Upper lobe of left lung (tissue), 6 donors: ENCODE data around the gene TNFRSF21. TPM values are rescaled to one million over a fixed set of nuclear protein-coding genes. Genes with fewer than 3 reads are reported as not detected.

ENCODE experiments used
- ATAC-seq, 2 donors: fragments of 200-7000 bp; cut with Tn5 transposase; one replicate each; pipeline ENCODE4 v1.9.1; 2022; ENCODE audit warnings: mild to moderate bottlenecking in 2 of 2, moderate library complexity in 2 of 2; ENCODE audit not compliant: low FRiP score in 2 of 2
- DNase-seq, 2 donors: peaks; one replicate each; pipeline ENCODE4 v3.0.0-alpha.2; 2019 to 2020
- H3K27ac ChIP-seq, 4 donors: fragments of 200-600 bp; sonication (generic); one replicate each; pipeline ENCODE4 v1.5.1; 2016 to 2019
- H3K27me3 ChIP-seq, 4 donors: fragments of 200-600 bp; sonication (generic); one replicate each; pipeline ENCODE4 v1.5.1; 2017 to 2019
- H3K36me3 ChIP-seq, 4 donors: fragments of 200-600 bp; sonication (generic); one replicate each; pipeline ENCODE4 v1.5.1; 2016 to 2019
- H3K4me1 ChIP-seq, 4 donors: fragments of 200-600 bp; sonication (generic); one replicate each; pipeline ENCODE4 v1.5.1; 2018 to 2019
- H3K4me3 ChIP-seq, 4 donors: fragments of 200-600 bp; sonication (generic); one replicate each; pipeline ENCODE4 v1.5.1; 2017 to 2019; ENCODE audit warnings: mild to moderate bottlenecking in 2 of 4, moderate library complexity in 1 of 4
- H3K9me3 ChIP-seq, 4 donors: fragments of 200-600 bp; sonication (generic); one replicate each; pipeline ENCODE4 v1.5.1; 2018 to 2019
- CTCF ChIP-seq, 6 experiments: fragments of 450-650 bp in 4 of 6; fragments of 200-600 bp in 2 of 6; sonication (generic) in 2 of 6; IDR thresholded peaks; one replicate each; pipeline ENCODE4 v1.5.1; 2016 to 2019; ENCODE audit warnings: antibody characterized with exemption in 6 of 6
- EP300 ChIP-seq, 4 donors: sonication (generic); formaldehyde crosslinking; IDR thresholded peaks; one replicate each; pipeline ENCODE4 v1.5.1; 2017; ENCODE audit warnings: antibody characterized with exemption in 4 of 4, control low read depth in 2 of 4
- POLR2A ChIP-seq, 4 donors: fragments of 450-650 bp; IDR thresholded peaks; one replicate each; pipeline ENCODE4 v1.5.1; 2016 to 2017; ENCODE audit warnings: antibody characterized with exemption in 4 of 4, mild to moderate bottlenecking in 2 of 4
- POLR2AphosphoS5 ChIP-seq, 2 donors: sonication (generic); formaldehyde crosslinking; IDR thresholded peaks; one replicate each; pipeline ENCODE4 v1.5.1; 2017; ENCODE audit warnings: antibody characterized with exemption in 2 of 2
- WGBS, 2 donors: methylation state at CpG; one replicate each; pipeline ENCODE4 v1.1.5; 2017 to 2018; 5-methylcytosine and 5-hydroxymethylcytosine counted together
- total RNA-seq, 6 donors: library from RNA; depleted of rRNA in 4 of 6; stranded (reverse); fragments of >200 nt in 4 of 6; gene quantifications; one replicate each; pipeline versions ENCODE4 v1.1.0 to v1.2.1, GENCODE V29; 2016 to 2021
- donor health status: DM: no; HTN: no; CAD: no; lungs with moderate emphysema.
- donor health status: DM: no; HTN: yes; CAD: no; lungs with severe emphysema.

TNFRSF21 gene
- total RNA-seq, 6 donors from 2014 or later, result 11.7 to 56.1 (median 20.6) TPM

DNA sequence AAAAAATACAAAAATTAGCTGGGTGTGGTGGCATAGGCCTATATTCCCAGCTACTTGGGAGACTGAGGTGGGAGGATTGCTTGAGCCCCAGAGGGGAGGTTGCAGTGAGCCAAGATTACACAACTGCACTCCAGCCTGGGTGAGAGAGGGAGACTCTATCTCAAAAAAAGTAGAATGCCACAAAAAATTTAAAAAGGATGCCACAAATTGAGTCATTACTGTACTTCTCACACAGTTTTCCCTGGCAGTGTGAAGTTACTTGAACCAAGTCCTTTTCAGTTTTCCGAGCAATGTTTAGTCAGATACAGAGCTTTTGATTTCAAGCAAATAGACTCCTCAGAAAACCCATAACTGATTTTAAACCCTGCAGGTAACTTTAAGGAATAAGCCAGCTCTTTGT lies 53.3 kb downstream of the TNFRSF21 start:
- no peak for DNase-seq
- Histone ChIP-seq H3K9me3 (no peaks in the 10 kb centered on the region), H3K27me3 (no peaks in the 10 kb centered on the region), H3K4me3 (no peak overlapping the region), H3K36me3 (peaks cover 0 to 2% (median 0%) of the 10 kb centered on the region in 4 donors), H3K4me1 (no peaks in the 10 kb centered on the region), H3K27ac (no peak overlapping the region)
- 88 to 92% methylated on average over 1 of the region's 1 CpG for WGBS, 2 donors
- no peak for ATAC-seq
- no peak for TF ChIP-seq CTCF (IDR thresholded peaks at IDR 0.05)
- TF ChIP-seq POLR2A (IDR thresholded peaks at IDR 0.05), result no peak
- no peak for TF ChIP-seq EP300 (IDR thresholded peaks at IDR 0.05)
- TF ChIP-seq POLR2AphosphoS5 (IDR thresholded peaks at IDR 0.05), result no peak

GRCh38 chr6:47254906-47255305 lies 54.8 kb downstream of the TNFRSF21 start:
- DNase-seq (no peak), ATAC-seq (no peak)
- TF ChIP-seq POLR2A (IDR thresholded peaks at IDR 0.05) (no peak), POLR2AphosphoS5 (IDR thresholded peaks at IDR 0.05) (no peak), EP300 (IDR thresholded peaks at IDR 0.05) (no peak), CTCF (IDR thresholded peaks at IDR 0.05) (no peak)
- H3K4me1 ChIP-seq, result no peaks in the 10 kb centered on the region
- H3K9me3 ChIP-seq, result no peaks in the 10 kb centered on the region
- no peak overlapping the region for H3K27ac ChIP-seq
- no peaks in the 10 kb centered on the region for H3K27me3 ChIP-seq
- peaks cover 0 to 2% (median 0%) of the 10 kb centered on the region in 4 donors for H3K36me3 ChIP-seq
- 93 to 96% methylated on average over 3 of the region's 3 CpGs for WGBS, 2 donors
- H3K4me3 ChIP-seq, result no peak overlapping the region

GRCh38 chr6:47254051-47254450 lies 55.7 kb downstream of the TNFRSF21 start:
- WGBS, 2 donors, result 92% methylated on average over 6 of the region's 6 CpGs
- Histone ChIP-seq H3K36me3 (peaks cover 0 to 2% (median 0%) of the 10 kb centered on the region in 4 donors), H3K27me3 (no peaks in the 10 kb centered on the region), H3K4me3 (no peak overlapping the region), H3K9me3 (no peaks in the 10 kb centered on the region), H3K4me1 (no peaks in the 10 kb centered on the region), H3K27ac (no peak overlapping the region)
- no peak for ATAC-seq
- TF ChIP-seq POLR2A (IDR thresholded peaks at IDR 0.05) (no peak), POLR2AphosphoS5 (IDR thresholded peaks at IDR 0.05) (no peak), EP300 (IDR thresholded peaks at IDR 0.05) (no peak), CTCF (IDR thresholded peaks at IDR 0.05) (no peak)
- no peak for DNase-seq

DNA sequence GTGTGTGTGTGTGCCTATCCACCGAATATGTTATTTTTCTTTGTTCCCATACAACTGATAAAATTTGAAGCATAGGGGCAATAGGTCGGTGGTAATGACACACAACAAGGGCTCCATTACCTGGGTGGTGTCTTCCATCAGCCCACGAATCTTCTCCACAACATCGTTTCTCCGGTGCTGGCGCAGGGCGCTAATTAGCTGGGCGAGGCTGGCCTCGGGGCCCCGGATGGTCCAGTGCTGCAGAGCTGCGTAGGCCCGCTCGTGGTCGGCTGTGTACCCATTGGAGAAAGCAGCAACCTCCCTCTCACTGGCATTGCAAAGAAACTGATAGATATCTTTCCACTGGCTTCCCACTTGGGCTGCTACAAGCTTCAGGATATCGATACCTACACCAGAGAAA lies 56.6 kb downstream of the TNFRSF21 start:
- no peak overlapping the region for H3K27ac ChIP-seq
- no peaks in the 10 kb centered on the region for H3K27me3 ChIP-seq
- no peak overlapping the region for H3K4me3 ChIP-seq
- TF ChIP-seq POLR2A (IDR thresholded peaks at IDR 0.05) (no peak), EP300 (IDR thresholded peaks at IDR 0.05) (no peak), CTCF (IDR thresholded peaks at IDR 0.05) (no peak), POLR2AphosphoS5 (IDR thresholded peaks at IDR 0.05) (no peak)
- no peaks in the 10 kb centered on the region for H3K4me1 ChIP-seq
- ATAC-seq, result no peak
- peaks cover 0 to 2% (median 0%) of the 10 kb centered on the region in 4 donors for H3K36me3 ChIP-seq
- WGBS, 2 donors, result 94 to 97% methylated on average over 15 of the region's 15 CpGs
- DNase-seq, result peak in 1 of 2 donors; percentile 75
- no peaks in the 10 kb centered on the region for H3K9me3 ChIP-seq

DNA sequence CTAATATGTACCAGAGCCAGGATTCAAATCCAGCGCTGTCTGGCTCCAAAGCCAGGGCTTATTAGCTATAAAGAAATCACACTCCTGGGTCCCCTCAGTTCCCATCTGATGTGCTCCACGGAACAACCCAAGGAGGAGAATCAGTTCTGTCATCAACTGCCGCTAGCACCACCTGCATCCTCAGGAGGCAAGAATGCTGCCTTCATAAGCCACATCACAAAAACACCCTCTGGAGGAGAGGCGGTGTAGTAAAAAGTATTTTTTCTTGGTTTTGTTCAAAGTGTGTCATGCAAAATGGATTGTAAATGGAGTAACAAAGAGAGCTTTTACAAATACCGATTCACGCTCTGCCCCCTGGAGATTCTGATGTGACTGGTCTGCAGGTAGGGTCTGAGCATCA lies 57.1 kb downstream of the TNFRSF21 start:
- Histone ChIP-seq H3K27ac (no peak overlapping the region), H3K9me3 (no peaks in the 10 kb centered on the region), H3K4me3 (no peak overlapping the region), H3K36me3 (peaks cover 0 to 2% (median 0%) of the 10 kb centered on the region in 4 donors), H3K4me1 (peaks cover 0 to 2% (median under 1%) of the 10 kb centered on the region in 4 donors), H3K27me3 (no peaks in the 10 kb centered on the region)
- 90 to 98% methylated on average over 6 of the region's 6 CpGs for WGBS, 2 donors
- TF ChIP-seq CTCF (IDR thresholded peaks at IDR 0.05) (no peak), POLR2AphosphoS5 (IDR thresholded peaks at IDR 0.05) (no peak), POLR2A (IDR thresholded peaks at IDR 0.05) (no peak), EP300 (IDR thresholded peaks at IDR 0.05) (no peak)
- no peak for DNase-seq
- no peak for ATAC-seq
